Spleen (tissue), 7 donors: ENCODE results near the gene ST6GAL1.

Source experiments
- POLR2A ChIP-seq, 3 donors: fragments of 450-650 bp; IDR thresholded peaks; one replicate each; pipeline ENCODE4 v1.5.1; 2017; ENCODE audit warnings: antibody characterized with exemption in 3 of 3, mild to moderate bottlenecking in 1 of 3
- POLR2AphosphoS5 ChIP-seq, 3 donors: sonication (generic); formaldehyde crosslinking; IDR thresholded peaks; one replicate each; pipeline ENCODE4 v1.5.1; 2017; ENCODE audit warnings: antibody characterized with exemption in 3 of 3
- TF ChIP-seq, protein P1 (sequence below), 11 experiments: fragments of 200-600 bp in 7 of 11; fragments of 450-650 bp in 4 of 11; sonication (generic) in 4 of 11; IDR thresholded peaks in 8 of 11; conservative IDR thresholded peaks in 3 of 11; 1 replicate in 7 of 11; 2 replicates in 4 of 11; pipeline versions ENCODE4 v1.4.0 to v1.8.0; 2016 to 2021; ENCODE audit warnings: antibody characterized with exemption in 11 of 11, inconsistent platforms in 4 of 11, mild to moderate bottlenecking in 1 of 11
- donor health status: DM: no; HTN: no; CAD: no; lungs with moderate emphysema.
- donor health status: DM: no; HTN: no; CAD: no.
- donor health status: DM: no; HTN: no; CAD: no.

DNA sequence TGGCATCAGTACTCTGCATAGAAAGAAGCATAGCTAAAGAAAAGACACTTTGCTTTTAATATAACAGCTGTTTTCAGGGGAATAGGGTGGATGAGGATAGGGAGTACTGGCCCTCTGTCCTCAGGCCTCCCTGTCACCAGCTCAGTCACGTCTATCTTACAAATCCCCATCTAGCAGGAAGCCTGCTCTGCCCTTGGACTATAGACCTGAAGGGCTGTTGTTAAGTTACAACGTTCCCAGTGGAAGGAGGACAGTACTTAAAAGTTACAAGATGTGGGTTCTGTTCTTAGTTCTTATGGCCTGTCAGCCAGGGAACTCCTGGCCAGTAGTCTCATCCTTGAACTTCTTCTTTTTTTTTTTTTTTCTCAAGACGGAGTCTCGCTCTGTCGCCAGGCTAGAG is 138.5 kb downstream of the ST6GAL1 start:
- TF ChIP-seq POLR2A (IDR thresholded peaks at IDR 0.05) (no peak), POLR2AphosphoS5 (IDR thresholded peaks at IDR 0.05) (no peak)
- TF ChIP-seq, protein P1, sequence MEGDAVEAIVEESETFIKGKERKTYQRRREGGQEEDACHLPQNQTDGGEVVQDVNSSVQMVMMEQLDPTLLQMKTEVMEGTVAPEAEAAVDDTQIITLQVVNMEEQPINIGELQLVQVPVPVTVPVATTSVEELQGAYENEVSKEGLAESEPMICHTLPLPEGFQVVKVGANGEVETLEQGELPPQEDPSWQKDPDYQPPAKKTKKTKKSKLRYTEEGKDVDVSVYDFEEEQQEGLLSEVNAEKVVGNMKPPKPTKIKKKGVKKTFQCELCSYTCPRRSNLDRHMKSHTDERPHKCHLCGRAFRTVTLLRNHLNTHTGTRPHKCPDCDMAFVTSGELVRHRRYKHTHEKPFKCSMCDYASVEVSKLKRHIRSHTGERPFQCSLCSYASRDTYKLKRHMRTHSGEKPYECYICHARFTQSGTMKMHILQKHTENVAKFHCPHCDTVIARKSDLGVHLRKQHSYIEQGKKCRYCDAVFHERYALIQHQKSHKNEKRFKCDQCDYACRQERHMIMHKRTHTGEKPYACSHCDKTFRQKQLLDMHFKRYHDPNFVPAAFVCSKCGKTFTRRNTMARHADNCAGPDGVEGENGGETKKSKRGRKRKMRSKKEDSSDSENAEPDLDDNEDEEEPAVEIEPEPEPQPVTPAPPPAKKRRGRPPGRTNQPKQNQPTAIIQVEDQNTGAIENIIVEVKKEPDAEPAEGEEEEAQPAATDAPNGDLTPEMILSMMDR (IDR thresholded peaks at IDR 0.05 in 8 of 11, conservative IDR thresholded peaks at IDR 0.05 in 3 of 11), result no peak
